GM12865 (cell line): ENCODE results near the gene RNASEL.

Experiments used
- DNase-seq: peaks from one replicate; pipeline ENCODE4 v3.0.0; 2010; ENCODE audit warnings: low read depth
- H3K4me3 ChIP-seq: 2 replicates; pipeline ENCODE4 v1.5.1; 2011; ENCODE audit warnings: mild to moderate bottlenecking, low read depth, low read length, control low read depth
- TF ChIP-seq, protein P1 (sequence below): IDR thresholded peaks from 2 replicates; pipeline ENCODE4 v1.5.1; 2011; ENCODE audit warnings: low read length, control low read depth, low read depth, inconsistent platforms; ENCODE audit not compliant: insufficient read depth; ENCODE audit errors: missing control alignments

Gene RNASEL

DNA sequence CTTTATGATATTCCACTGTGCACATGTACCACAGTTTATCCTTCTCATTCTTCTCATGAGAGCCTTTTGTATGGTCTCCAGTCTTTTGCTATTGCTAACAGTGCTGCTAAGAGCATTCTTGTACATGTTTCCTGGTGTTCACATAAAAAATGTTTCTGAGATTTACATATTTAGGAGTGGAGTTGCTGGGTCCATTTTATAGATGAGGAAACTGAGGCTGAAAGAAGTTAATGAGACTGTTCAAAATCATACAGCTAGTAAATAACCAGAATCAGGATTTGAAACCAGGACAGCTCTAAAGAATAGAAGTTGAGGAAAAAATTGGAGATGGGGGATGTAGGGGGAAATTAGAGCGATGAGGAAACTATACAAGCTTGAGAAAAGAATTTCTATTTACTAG, 42.9 kb upstream of the RNASEL start:
- DNase-seq, result no peak

DNA sequence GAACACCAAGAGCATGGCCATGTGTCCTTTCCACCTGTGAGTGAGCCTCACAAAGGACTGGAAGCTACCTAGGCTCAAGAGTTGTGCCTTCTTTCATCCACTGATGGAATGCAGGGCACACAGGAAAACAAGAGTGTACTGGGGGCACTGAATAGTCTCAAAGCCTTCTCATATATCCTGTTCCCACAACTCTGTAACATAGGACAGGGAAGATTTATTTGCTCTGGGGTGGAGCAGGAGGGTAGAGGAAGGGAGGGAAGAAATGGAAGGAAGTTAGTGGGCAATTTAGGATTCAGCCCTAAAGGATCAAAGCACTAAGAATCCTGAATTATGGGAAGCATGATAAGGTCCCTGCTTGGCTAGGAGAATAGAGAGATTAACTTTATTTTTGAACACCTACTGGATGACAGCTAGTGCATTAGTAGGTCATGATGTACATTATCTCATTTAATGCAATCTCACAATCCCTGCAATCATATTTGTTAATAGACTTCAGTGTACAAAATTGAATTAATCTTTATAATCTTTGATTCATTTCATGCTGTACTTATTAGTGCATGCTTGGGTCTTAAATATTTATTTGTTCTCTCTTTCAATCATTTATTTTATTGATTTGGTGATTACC, 42.1 kb upstream of the RNASEL start:
- DNase-seq, result no peak
- H3K4me3 ChIP-seq, result no peak overlapping the region
- TF ChIP-seq, protein P1, sequence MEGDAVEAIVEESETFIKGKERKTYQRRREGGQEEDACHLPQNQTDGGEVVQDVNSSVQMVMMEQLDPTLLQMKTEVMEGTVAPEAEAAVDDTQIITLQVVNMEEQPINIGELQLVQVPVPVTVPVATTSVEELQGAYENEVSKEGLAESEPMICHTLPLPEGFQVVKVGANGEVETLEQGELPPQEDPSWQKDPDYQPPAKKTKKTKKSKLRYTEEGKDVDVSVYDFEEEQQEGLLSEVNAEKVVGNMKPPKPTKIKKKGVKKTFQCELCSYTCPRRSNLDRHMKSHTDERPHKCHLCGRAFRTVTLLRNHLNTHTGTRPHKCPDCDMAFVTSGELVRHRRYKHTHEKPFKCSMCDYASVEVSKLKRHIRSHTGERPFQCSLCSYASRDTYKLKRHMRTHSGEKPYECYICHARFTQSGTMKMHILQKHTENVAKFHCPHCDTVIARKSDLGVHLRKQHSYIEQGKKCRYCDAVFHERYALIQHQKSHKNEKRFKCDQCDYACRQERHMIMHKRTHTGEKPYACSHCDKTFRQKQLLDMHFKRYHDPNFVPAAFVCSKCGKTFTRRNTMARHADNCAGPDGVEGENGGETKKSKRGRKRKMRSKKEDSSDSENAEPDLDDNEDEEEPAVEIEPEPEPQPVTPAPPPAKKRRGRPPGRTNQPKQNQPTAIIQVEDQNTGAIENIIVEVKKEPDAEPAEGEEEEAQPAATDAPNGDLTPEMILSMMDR, result no peak

More for the DNA sequence above, 42.9 kb upstream of the RNASEL start:
- H3K4me3 ChIP-seq, result no peak overlapping the region
- TF ChIP-seq, protein P1, result no peak

DNA sequence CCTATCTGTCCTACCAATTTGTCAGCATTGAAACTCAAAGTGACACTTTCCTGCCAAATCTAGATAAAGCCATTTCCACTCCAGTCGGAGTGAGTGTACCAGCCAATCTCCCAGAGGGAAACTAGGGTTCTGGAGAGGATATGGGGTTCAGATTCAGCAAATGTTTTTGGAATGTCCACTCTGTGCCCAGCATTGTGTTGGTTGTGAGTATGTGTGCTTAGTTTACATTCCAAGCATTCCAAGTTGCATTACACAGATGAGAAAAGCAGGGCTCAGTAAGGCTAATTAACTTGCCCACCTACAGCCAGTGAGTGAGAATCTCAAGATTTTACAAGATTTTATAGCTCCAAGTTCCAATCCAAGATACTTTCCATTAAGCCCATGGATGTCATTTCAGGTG, 41.5 kb upstream of the RNASEL start:
- TF ChIP-seq, protein P1, result no peak
- no peak overlapping the region for H3K4me3 ChIP-seq
- DNase-seq, result no peak

DNA sequence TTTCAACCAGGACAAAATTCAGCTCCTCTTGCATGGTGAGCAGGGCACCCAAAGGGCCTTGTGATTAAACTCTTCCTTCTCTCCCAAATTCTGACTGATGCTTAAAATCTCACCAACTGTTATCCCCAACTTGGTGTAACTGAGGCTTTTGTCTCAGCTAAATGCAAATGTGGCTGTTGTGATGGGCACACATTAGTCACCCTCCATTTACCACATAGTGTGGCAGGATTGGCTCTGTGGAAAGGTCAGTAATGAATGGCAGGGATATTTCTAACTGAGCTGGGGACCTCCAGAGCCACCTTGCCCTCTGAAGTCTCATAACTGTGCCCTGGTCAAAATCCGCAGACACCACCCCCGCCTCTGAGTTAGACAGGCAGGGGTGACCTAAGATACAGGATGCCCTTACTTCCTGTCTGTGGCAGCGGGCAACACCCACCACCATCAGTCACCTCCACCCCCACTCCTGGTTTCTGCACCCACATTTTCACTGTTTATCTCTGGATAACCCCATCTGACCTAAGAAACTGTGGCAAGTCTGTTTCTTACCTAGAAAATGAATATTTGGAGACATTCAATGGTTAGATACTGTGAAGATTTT, 40.5 kb upstream of the RNASEL start:
- peak; percentile 61 for DNase-seq
- no peak overlapping the region for H3K4me3 ChIP-seq
- TF ChIP-seq, protein P1, result no peak

DNA sequence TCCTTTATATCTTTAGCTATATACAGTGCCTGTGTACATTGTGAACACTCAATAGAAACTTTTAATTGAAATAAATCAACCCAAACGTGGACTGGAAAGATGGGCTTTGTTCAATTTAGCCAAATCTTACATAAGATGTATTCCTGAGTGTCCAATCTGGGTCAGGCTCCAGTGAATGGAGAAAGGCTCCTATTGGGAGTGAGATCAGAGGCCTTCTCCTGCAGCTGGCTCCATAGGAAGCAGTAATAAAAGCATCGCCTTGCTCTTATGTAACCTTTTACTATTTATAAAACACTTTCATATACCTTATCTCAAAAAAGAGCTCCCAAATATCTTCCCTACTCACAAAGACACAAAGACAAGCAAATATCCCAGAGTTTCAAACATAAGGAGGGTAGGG, 40.0 kb upstream of the RNASEL start:
- TF ChIP-seq, protein P1, result no peak

DNA sequence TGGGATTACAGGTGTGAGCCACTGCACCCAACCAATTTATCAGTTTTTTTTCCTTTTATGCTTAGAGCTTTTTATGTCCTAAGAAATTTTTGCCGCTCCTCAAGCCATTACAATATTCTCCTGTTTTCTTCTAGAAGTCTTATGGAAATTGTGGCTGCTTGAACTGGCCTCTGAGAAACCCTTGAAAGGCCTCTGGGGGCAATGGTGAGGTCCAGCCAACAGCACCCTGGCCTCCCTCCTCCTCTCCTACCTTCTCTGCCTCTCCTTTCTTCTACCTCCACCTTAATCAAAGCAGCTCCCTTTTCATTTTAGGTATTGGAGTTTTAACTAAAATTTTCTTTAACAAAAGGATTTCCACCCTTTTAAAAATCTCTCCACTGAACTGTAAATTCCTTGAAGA, 39.6 kb upstream of the RNASEL start:
- H3K4me3 ChIP-seq, result no peak overlapping the region
- TF ChIP-seq, protein P1, result no peak
- no peak for DNase-seq

More for the DNA sequence above, 40.0 kb upstream of the RNASEL start:
- H3K4me3 ChIP-seq, result no peak overlapping the region
- no peak for DNase-seq

DNA sequence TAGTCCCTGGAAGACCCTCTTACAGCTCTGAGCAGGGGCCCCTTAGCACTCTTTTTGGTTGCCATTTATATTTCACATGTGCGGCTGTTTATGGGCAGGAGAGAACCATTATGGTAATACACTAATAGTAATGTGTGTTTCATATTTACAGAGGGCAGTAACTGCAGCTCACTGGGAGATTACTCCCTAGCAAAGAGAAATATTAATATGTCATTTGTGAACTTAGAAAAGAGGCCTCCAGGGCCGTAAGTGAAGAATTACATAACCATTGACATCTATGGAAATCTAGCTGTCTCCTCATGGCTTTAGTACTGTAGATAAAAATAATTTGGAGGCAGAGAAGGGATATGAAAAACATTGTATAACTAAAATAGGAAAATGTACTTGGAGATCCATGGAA, 38.6 kb upstream of the RNASEL start:
- TF ChIP-seq, protein P1, result no peak
- no peak for DNase-seq
- no peak overlapping the region for H3K4me3 ChIP-seq
